ENCODE measurements around the gene CDH15.

The CDH15 gene, protein sequence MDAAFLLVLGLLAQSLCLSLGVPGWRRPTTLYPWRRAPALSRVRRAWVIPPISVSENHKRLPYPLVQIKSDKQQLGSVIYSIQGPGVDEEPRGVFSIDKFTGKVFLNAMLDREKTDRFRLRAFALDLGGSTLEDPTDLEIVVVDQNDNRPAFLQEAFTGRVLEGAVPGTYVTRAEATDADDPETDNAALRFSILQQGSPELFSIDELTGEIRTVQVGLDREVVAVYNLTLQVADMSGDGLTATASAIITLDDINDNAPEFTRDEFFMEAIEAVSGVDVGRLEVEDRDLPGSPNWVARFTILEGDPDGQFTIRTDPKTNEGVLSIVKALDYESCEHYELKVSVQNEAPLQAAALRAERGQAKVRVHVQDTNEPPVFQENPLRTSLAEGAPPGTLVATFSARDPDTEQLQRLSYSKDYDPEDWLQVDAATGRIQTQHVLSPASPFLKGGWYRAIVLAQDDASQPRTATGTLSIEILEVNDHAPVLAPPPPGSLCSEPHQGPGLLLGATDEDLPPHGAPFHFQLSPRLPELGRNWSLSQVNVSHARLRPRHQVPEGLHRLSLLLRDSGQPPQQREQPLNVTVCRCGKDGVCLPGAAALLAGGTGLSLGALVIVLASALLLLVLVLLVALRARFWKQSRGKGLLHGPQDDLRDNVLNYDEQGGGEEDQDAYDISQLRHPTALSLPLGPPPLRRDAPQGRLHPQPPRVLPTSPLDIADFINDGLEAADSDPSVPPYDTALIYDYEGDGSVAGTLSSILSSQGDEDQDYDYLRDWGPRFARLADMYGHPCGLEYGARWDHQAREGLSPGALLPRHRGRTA

DNA sequence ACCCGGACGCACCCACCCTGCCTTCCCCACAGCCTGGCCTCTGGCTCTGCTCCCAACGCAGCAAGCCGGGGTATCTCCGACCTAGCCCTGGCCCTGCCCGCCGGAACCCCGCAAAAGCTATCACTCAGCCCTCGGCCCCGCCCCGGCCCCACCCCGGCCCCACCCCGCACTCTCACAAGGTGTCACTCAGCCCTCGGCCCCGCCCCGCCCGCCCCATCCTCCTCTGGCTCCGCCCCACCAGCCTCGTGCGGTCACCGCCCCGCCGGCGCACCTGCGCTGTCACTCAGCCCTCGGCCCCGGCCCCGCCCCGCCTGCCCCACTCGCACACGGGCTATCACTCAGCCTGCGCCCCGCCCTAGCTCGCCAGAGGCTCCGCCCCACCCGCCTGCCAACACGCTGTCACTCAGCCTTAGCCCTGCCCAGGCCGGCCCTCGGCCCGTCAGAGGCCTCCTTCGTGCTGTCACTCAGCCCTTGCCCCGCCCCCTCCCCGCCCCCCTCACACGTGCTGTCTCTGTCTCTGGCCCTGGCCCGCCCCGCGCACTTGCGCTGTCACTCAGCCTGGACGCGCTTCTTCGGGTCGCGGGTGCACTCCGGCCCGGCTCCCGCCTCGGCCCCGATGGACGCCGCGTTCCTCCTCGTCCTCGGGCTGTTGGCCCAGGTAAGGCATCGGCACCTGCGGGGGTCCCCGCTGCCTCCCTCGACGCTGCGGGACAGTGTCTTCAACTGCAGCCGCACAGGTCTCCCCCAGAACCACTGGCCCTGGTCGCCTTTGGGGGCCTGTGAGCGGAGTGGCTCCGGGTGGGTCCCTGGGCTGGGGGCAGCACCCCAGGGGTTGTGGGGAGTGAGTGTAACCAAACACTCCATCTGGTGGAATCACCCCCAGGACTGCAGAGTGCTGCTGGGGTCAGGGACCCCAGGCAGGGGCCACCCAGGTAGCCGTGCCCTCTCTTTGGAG, at the start of gene CDH15:
TSS of gene CDH15 (plus strand) at position 533 of the 955 bp plus-strand sequence. CDS start at position 617, 84 bp downstream.
- DNase-seq (ENCODE audit: low read depth in 4 of 4, low spot score in 1 of 4) = peak; percentile 90 to 95 (median 94)

- peak in 2 of 4 experiments; percentile 21 for DNase-seq (ENCODE audit: low read depth in 4 of 4, low spot score in 1 of 4)
Observed at GRCh38 chr16:89122322-89122851, 49.2 kb upstream of the CDH15 start.

- no peak for DNase-seq (ENCODE audit: low read depth in 4 of 4, low spot score in 1 of 4)
Observed at GRCh38 chr16:89123001-89123830, 48.3 kb upstream of the CDH15 start.

GRCh38 chr16:89123831-89124100, 47.8 kb upstream of the CDH15 start:
- DNase-seq (ENCODE audit: low read depth in 4 of 4, low spot score in 1 of 4) = no peak

DNA sequence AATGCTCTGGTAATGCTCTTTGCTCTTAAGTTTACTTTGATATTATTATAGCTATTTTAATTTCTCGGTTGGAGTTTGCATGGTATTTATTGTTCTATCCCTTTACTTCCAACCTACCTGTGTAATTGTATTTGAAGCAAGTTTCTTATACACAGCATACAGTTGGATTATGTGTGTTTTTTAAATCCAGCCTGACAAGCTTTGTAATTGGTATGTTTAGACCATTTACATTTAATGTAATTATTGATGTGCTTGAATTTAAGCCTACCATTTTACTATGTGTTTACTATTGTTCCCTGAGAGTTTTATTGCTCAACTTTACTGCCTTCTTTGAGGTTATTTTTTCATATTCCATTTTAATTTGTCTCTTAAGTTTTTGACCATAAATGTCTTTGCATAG, 42.2 kb upstream of the CDH15 start:
- DNase-seq (ENCODE audit: low read depth in 4 of 4, low spot score in 1 of 4) = no peak

DNA sequence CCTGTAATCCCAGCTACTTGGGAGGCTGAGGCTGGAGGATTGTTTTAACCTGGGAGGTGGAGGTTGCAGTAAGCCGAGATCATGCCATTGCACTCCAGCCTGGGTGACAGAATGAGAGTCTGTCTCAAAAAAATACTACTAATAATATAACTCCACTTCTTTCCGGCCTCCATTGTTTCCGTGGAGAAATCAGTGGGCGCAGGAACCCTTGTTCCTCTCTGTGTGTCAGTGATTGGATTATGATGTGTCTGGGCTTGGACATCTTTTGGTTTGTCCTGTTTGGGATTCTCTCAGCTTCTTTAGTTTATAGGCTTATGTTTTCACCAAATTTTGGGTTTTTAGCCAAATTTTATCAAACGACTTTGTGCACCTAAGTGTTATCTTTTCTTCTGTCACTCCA, 41.1 kb upstream of the CDH15 start:
- DNase-seq (ENCODE audit: low read depth in 4 of 4, low spot score in 1 of 4) = no peak

- no peak for DNase-seq (ENCODE audit: low read depth in 4 of 4, low spot score in 1 of 4)
Observed at GRCh38 chr16:89131783-89132182, 39.8 kb upstream of the CDH15 start.

DNA sequence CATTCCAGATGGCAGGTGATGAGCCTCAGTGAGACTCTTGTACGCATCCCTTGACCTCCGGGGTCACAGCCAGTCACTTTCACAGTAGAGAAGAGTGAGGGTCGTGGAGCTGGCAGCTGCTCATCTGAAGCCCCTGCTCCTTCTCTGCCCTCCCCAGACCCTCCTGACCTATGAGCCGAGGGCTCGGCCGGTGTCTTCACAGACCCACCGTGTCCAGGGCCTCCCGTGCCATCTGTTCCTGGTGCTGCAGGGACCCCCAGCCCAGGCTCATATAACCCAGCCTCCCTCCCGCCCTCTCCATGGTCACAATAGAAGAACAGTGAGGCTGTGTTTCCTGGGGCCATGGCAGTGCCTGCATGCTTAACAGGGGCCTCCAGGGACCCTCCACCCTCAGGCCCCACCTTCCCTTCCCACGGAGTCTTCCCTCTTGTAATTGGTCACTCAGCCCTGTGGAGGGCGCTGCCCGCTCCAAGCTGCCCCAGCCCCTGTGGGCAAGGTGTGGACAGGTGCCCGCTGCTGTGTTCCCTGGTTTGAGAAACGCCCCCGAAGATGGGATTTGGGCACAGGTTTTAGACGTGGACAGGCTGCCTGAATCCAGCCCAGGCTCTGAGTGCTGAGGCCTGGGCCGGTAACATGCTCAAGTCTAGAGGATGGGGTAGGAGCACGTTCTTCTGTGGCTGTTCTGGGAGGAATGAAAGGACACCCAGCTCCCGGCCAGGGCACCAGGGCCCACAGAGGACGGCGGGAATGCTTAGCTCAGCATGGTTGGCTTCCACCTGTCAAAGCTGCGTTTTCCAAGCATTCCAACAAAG, 39.1 kb upstream of the CDH15 start:
- no peak for DNase-seq (ENCODE audit: low read depth in 4 of 4, low spot score in 1 of 4)

- no peak for DNase-seq (ENCODE audit: low read depth in 4 of 4, low spot score in 1 of 4)
Observed at GRCh38 chr16:89133457-89134127, 38.0 kb upstream of the CDH15 start.

DNA sequence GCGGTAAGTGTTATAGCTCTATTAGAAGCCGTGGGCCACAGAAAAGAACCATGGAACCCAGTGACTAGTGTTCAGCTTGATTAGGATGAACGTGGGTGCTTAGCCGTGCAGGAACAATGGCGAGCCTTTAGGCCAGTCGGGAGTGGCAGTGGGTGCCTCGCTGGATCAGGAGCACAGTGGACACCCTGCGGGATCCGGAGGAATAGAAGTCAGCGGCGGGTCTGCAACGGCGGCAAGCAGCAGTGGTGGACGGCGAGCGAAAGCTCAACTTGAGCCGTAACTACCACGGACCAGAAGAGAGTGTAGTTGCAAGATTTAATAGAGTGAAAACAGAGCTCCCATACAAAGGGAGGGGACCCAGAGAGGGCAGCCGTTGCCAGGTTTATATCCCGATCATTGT, 37.3 kb upstream of the CDH15 start:
- DNase-seq (ENCODE audit: low read depth in 4 of 4, low spot score in 1 of 4) = no peak

- DNase-seq (ENCODE audit: low read depth in 4 of 4, low spot score in 1 of 4) = no peak
Observed at GRCh38 chr16:89135166-89135565, 36.4 kb upstream of the CDH15 start.

- DNase-seq (ENCODE audit: low read depth in 4 of 4, low spot score in 1 of 4) = no peak
Observed at GRCh38 chr16:89135971-89136765, 35.4 kb upstream of the CDH15 start.

GRCh38 chr16:89136931-89137330, 34.6 kb upstream of the CDH15 start:
- no peak for DNase-seq (ENCODE audit: low read depth in 4 of 4, low spot score in 1 of 4)

GRCh38 chr16:89137666-89138512, 33.7 kb upstream of the CDH15 start:
- no peak for DNase-seq (ENCODE audit: low read depth in 4 of 4, low spot score in 1 of 4)

GRCh38 chr16:89138513-89138795, 33.1 kb upstream of the CDH15 start:
- DNase-seq (ENCODE audit: low read depth in 4 of 4, low spot score in 1 of 4) = no peak

DNA sequence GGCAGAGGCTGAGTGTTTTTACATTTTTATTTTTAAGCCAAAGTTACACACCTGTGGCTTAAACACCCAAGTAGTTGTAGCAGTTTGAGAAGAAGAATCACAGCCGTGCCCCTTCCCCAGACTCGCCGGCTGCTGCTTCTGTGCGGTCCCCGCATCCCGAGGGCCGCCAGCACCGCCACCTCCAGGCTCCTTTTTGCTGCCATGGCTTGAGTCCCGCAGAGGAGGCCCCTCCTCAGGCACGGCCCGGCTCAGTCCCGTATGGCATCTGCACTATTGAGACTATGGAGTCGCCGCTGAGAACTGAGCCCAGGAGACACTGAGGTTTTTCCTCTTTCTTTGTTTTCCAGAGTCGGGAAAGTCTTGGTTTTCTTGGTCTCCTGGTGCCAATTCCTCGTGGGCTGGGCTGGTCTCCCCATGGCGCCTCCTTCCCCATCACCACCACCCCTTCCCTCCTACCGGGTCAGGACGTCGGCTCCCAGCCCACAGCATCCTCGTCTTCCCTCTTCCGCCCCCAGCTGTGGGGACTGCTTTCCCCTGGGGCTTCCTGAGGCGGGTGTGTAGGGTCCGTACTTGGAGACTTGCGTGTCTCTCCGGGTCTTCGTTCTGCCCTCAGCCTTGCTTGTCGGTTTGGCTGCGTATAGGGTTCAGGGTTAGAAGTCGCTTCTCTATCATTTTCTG, 32.6 kb upstream of the CDH15 start:
- no peak for DNase-seq (ENCODE audit: low read depth in 4 of 4, low spot score in 1 of 4)

DNA sequence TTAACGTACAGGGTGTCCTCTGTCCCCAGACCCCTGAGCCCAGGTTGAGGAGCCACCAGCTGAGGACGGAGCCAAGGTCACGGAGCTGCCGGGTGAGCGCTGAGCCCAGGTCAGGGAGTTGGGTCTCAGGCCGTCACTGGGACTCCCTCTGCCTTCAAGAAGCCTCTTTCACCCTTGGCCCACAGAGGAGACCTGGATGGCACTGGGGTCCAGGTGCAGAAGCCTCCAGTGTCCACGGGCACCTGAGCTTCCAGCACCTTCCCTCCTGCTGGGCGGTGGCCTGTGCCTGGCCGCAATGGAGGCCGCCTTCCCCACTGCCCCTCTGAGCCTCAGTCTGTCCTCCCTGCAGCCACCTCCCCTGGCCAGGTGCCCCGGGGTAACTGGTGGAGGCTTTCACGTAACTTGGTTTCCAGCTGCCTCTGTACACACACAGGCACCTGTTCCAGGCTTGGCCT, 31.6 kb upstream of the CDH15 start:
- no peak for DNase-seq (ENCODE audit: low read depth in 4 of 4, low spot score in 1 of 4)
